ENCODE measurements around the gene MARK1. TPM values are rescaled to one million over a fixed set of nuclear protein-coding genes. Genes with fewer than 3 reads are reported as not detected.

Gene MARK1
- total RNA-seq, 1 experiment from 2014 or later = 17.8 TPM

- Histone ChIP-seq H3T11ph (ENCODE audit: low read length) (no peak overlapping the region), H2BK12ac (ENCODE audit: insufficient read length, low read depth, low read length) (no peak overlapping the region), H2BK120ac (ENCODE audit: low read depth, low read length, poor library complexity, severe bottlenecking) (no peak overlapping the region), H3K27ac (ENCODE audit: insufficient read length, low read depth, low read length) (no peak overlapping the region), H4K20me1 (ENCODE audit: control insufficient read depth, insufficient read depth, insufficient read length) (no peaks in the 10 kb centered on the region), H3K4me2 (ENCODE audit: insufficient read depth, insufficient read length, low read length) (no peak overlapping the region), H3K27me3 (ENCODE audit: insufficient read depth, low read length) (no peaks in the 10 kb centered on the region), H2BK20ac (ENCODE audit: low read depth, low read length, poor library complexity, severe bottlenecking) (no peak overlapping the region), H4K8ac (replicated peaks; ENCODE audit: insufficient read length, low read depth, low read length) (no peak overlapping the region), H3K23ac (ENCODE audit: insufficient read length, low read depth, low read length) (no peak overlapping the region), H4K5ac (ENCODE audit: insufficient read length, low read depth, low read length) (no peak overlapping the region), H3K56ac (ENCODE audit: insufficient read length, low read depth, low read length) (no peak overlapping the region), H2BK15ac (ENCODE audit: low read depth, low read length) (no peak overlapping the region), H3K9ac (ENCODE audit: extremely low read depth, insufficient read length, low read length) (no peak overlapping the region), H2AFZ (ENCODE audit: low read length) (no peak overlapping the region), H3K18ac (ENCODE audit: insufficient read length, low read depth, low read length) (no peak overlapping the region), H2AK5ac (ENCODE audit: insufficient read length, low read length) (no peak overlapping the region), H3K4ac (ENCODE audit: low read depth, low read length) (no peak overlapping the region), H3K9me3 (ENCODE audit: control insufficient read depth, low read depth, low read length) (no peaks in the 10 kb centered on the region), H3K79me1 (ENCODE audit: insufficient read depth, low read depth, low read length, poor library complexity, severe bottlenecking) (no peaks in the 10 kb centered on the region), H4K91ac (ENCODE audit: insufficient read length, low read depth, low read length) (no peak overlapping the region), H2BK5ac (ENCODE audit: insufficient read length, low read length) (no peak overlapping the region), H3K14ac (ENCODE audit: insufficient read depth, low read length) (no peak overlapping the region), H3K23me2 (ENCODE audit: insufficient read length, low read depth, low read length, poor library complexity, severe bottlenecking) (no peaks in the 10 kb centered on the region), H3K4me1 (ENCODE audit: insufficient read depth, low read length) (peaks cover 3% of the 10 kb centered on the region; the same call in 1 of the 2 replicates), H3K79me2 (ENCODE audit: insufficient read depth, low read length) (no peaks in the 10 kb centered on the region)
- no peak for DNase-seq
- no CpG with 5 or more reads among the region's 2 CpGs for WGBS (ENCODE audit: extremely low coverage, insufficient read length, low lambda C conversion rate)
- no peak for TF ChIP-seq CTCF (conservative IDR thresholded peaks at IDR 0.05)
- Mint-ChIP-seq H3K9me3 (no peaks in the 10 kb centered on the region), H3K36me3 (ENCODE audit: insufficient read depth in 1 of 3, low read depth in 3 of 3) (no peaks in the 10 kb centered on the region), H3K4me3 (no peak overlapping the region), H3K27me3 (ENCODE audit: low read depth) (no peaks in the 10 kb centered on the region; the same call in 1 of the 2 replicates), H3K4me1 (peaks cover 16% of the 10 kb centered on the region in 2 experiments), H3K27ac (no peak overlapping the region)
These were observed 11.3 kb upstream of the MARK1 start for GRCh38 chr1:220516722-220517042.
